HepG2 (cell line): ENCODE results near the gene MRPL14. TPM values are rescaled to one million over a fixed set of nuclear protein-coding genes. Genes with fewer than 3 reads are reported as not detected.

ENCODE experiments used
- FIP1L1 ChIP-seq: fragments of 200-400 bp; formaldehyde crosslinking; IDR thresholded peaks from 2 replicates; pipeline ENCODE4 v1.6.1; 2018; ENCODE audit warnings: low read depth, mild to moderate bottlenecking, low read length, moderate library complexity, borderline replicate concordance; ENCODE audit not compliant: insufficient read depth
- HDAC2 ChIP-seq: sonication (generic); formaldehyde crosslinking; IDR thresholded peaks from 2 replicates; pipeline ENCODE4 v1.4.0; 2020; ENCODE audit warnings: missing genetic modification reagents
- MTF1 ChIP-seq: sonication (generic); formaldehyde crosslinking; IDR thresholded peaks from 2 replicates; pipeline ENCODE4 v1.5.0; 2020; ENCODE audit warnings: missing genetic modification reagents
- NCOA1 ChIP-seq: sonication (generic); formaldehyde crosslinking; IDR thresholded peaks from 2 replicates; pipeline ENCODE4 v1.9.0; 2021; ENCODE audit warnings: missing genetic modification reagents
- NKX3-1 ChIP-seq: sonication (generic); formaldehyde crosslinking; IDR thresholded peaks from 2 replicates; pipeline ENCODE4 v1.5.0; 2020; ENCODE audit warnings: missing genetic modification reagents
- SMAD3 ChIP-seq: sonication (generic); formaldehyde crosslinking; IDR thresholded peaks from 2 replicates; pipeline ENCODE4 v1.4.0; 2020; ENCODE audit warnings: missing genetic modification reagents
- SP4 ChIP-seq: sonication (generic); formaldehyde crosslinking; IDR thresholded peaks from 2 replicates; pipeline ENCODE4 v1.8.1; 2023; ENCODE audit warnings: mild to moderate bottlenecking, missing genetic modification reagents
- TCF7 ChIP-seq: sonication (generic); IDR thresholded peaks from 2 replicates; pipeline ENCODE4 v1.6.1; 2016; ENCODE audit warnings: antibody characterized with exemption, low read depth
- TOPORS ChIP-seq: sonication (generic); formaldehyde crosslinking; IDR thresholded peaks from 2 replicates; pipeline ENCODE4 v1.8.0; 2023; ENCODE audit warnings: mild to moderate bottlenecking, missing genetic modification reagents
- ZFP36 ChIP-seq: fragments of 150-350 bp; IDR thresholded peaks from 2 replicates; pipeline ENCODE4 v1.6.1; 2018; ENCODE audit warnings: borderline replicate concordance, low read length, low read depth; ENCODE audit not compliant: partially characterized antibody
- ZFP41 ChIP-seq: sonication (generic); formaldehyde crosslinking; IDR thresholded peaks from 2 replicates; pipeline ENCODE4 v1.4.0; 2020; ENCODE audit warnings: mild to moderate bottlenecking, missing genetic modification reagents, borderline replicate concordance
- ZNF329 ChIP-seq: sonication (generic); formaldehyde crosslinking; IDR thresholded peaks from 2 replicates; pipeline ENCODE4 v1.9.0; 2021; ENCODE audit warnings: low read depth, mild to moderate bottlenecking, missing genetic modification reagents
- ZNF431 ChIP-seq: sonication (generic); formaldehyde crosslinking; IDR thresholded peaks from 2 replicates; pipeline ENCODE4 v1.9.0; 2022; ENCODE audit warnings: missing genetic modification reagents, low read depth, mild to moderate bottlenecking, borderline replicate concordance
- polyA plus RNA-seq, 8 experiments: library from polyadenylated mRNA; depleted of rRNA in 3 of 8; stranded (reverse) in 7 of 8; unstranded in 1 of 8; fragments of >200 nt; fragmentation: Illumina TruSeq in 4 of 8; extraction: Trizol in 4 of 8; gene quantifications; 2 replicates each; pipeline versions ENCODE4 v1.2.1 to v1.2.3, GENCODE V29; 2011 to 2016; ENCODE audit warnings: low read depth in 4 of 8, missing spikeins in 1 of 8, mixed read lengths in 1 of 8; ENCODE audit not compliant: insufficient read depth in 1 of 8
- total RNA-seq, 5 experiments: library from RNA; depleted of rRNA; stranded (reverse); fragments of >200 nt; fragmentation: Illumina TruSeq; extraction: Trizol; gene quantifications; 2 replicates each; pipeline ENCODE4 v1.2.3, GENCODE V29; 2016; ENCODE audit warnings: low read depth in 1 of 5
- TF ChIP-seq, protein P1 (sequence below): sonication (generic); formaldehyde crosslinking; IDR thresholded peaks from 2 replicates; pipeline ENCODE4 v1.5.0; 2020; ENCODE audit warnings: missing genetic modification reagents
- TF ChIP-seq, protein P2 (sequence below): sonication (generic); formaldehyde crosslinking; IDR thresholded peaks from 2 replicates; pipeline ENCODE4 v1.9.0; 2021; ENCODE audit warnings: missing genetic modification reagents, borderline replicate concordance
- TF ChIP-seq, protein P3 (sequence below): sonication (generic); formaldehyde crosslinking; IDR thresholded peaks from 2 replicates; pipeline ENCODE4 v1.5.1; 2020; ENCODE audit warnings: mild to moderate bottlenecking, missing genetic modification reagents, borderline replicate concordance
- TF ChIP-seq, protein P4 (sequence below): sonication (generic); formaldehyde crosslinking; conservative IDR thresholded peaks from 2 replicates; pipeline ENCODE4 v1.8.0; 2022; ENCODE audit warnings: low read depth, missing genetic modification reagents
- TF ChIP-seq, protein P5 (sequence below): sonication (generic); formaldehyde crosslinking; IDR thresholded peaks from 2 replicates; pipeline ENCODE4 v1.5.0; 2020; ENCODE audit warnings: mild to moderate bottlenecking, missing genetic modification reagents
- TF ChIP-seq, protein P6 (sequence below): sonication (generic); formaldehyde crosslinking; IDR thresholded peaks from 2 replicates; pipeline ENCODE4 v1.5.1; 2020; ENCODE audit warnings: missing genetic modification reagents, mild to moderate bottlenecking, borderline replicate concordance

MRPL14 gene
- total and polyA plus RNA-seq, 2 of the 13 experiments (the other 11 are each of a cell fraction or from before 2014, with no cell fraction given): 157 to 178 TPM

DNA sequence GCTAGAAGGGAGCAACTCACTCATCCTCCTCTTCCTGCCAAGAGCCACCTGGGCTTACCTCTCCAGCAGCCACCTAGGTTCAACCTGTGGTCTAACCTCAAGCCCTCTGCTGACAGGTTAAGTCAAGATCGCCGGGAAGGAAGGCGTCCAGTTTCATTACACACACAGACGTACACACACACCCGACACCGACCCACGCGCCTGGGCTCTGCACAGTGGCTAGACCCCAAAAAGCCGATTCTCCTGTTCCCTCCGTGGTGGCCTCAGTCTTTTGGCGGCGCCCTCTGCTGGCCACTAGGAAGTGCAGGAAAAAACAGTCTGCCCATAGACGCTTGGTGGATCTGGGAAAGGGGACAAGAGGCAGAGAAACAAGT is 52.8 kb downstream of the MRPL14 start (continued):
- TF ChIP-seq, protein P1, sequence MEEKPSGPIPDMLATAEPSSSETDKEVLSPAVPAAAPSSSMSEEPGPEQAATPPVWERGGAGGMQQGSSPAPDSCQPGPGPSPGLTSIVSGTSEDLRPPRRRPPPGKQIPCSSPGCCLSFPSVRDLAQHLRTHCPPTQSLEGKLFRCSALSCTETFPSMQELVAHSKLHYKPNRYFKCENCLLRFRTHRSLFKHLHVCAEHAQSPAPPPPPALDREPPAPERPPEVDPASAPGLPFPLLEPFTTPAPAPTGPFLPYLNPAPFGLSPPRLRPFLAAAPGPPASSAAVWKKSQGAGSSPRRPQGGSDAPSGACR (CRISPR knock-in tag): peak; percentile 43; the same call in 1 of the 2 replicates
- TF ChIP-seq ZFP36: no peak
- no peak; the same call in 1 of the 2 replicates for TF ChIP-seq ZNF431 (CRISPR knock-in tag)
- TF ChIP-seq ZNF329 (CRISPR knock-in tag): no peak
- TF ChIP-seq TCF7: no peak
- peak; percentile 76; the same call in 1 of the 2 replicates for TF ChIP-seq HDAC2 (CRISPR knock-in tag)
- no peak for TF ChIP-seq TOPORS (CRISPR knock-in tag)
- TF ChIP-seq MTF1 (CRISPR knock-in tag): no peak
- TF ChIP-seq SMAD3 (CRISPR knock-in tag): peak; percentile 65; the same call in 1 of the 2 replicates
- TF ChIP-seq, protein P2, sequence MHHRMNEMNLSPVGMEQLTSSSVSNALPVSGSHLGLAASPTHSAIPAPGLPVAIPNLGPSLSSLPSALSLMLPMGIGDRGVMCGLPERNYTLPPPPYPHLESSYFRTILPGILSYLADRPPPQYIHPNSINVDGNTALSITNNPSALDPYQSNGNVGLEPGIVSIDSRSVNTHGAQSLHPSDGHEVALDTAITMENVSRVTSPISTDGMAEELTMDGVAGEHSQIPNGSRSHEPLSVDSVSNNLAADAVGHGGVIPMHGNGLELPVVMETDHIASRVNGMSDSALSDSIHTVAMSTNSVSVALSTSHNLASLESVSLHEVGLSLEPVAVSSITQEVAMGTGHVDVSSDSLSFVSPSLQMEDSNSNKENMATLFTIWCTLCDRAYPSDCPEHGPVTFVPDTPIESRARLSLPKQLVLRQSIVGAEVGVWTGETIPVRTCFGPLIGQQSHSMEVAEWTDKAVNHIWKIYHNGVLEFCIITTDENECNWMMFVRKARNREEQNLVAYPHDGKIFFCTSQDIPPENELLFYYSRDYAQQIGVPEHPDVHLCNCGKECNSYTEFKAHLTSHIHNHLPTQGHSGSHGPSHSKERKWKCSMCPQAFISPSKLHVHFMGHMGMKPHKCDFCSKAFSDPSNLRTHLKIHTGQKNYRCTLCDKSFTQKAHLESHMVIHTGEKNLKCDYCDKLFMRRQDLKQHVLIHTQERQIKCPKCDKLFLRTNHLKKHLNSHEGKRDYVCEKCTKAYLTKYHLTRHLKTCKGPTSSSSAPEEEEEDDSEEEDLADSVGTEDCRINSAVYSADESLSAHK (CRISPR knock-in tag): peak; percentile 84; the same call in 1 of the 2 replicates
- TF ChIP-seq NCOA1 (CRISPR knock-in tag): no peak
- TF ChIP-seq, protein P3, sequence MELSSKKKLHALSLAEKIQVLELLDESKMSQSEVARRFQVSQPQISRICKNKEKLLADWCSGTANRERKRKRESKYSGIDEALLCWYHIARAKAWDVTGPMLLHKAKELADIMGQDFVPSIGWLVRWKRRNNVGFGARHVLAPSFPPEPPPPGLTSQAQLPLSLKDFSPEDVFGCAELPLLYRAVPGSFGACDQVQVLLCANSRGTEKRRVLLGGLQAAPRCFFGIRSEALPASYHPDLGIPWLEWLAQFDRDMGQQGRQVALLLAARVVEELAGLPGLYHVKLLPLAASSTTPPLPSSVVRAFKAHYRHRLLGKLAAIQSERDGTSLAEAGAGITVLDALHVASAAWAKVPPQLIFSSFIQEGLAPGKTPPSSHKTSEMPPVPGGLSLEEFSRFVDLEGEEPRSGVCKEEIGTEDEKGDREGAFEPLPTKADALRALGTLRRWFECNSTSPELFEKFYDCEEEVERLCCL (CRISPR knock-in tag): peak; percentile 75; the same call in 1 of the 2 replicates
- TF ChIP-seq, protein P4, sequence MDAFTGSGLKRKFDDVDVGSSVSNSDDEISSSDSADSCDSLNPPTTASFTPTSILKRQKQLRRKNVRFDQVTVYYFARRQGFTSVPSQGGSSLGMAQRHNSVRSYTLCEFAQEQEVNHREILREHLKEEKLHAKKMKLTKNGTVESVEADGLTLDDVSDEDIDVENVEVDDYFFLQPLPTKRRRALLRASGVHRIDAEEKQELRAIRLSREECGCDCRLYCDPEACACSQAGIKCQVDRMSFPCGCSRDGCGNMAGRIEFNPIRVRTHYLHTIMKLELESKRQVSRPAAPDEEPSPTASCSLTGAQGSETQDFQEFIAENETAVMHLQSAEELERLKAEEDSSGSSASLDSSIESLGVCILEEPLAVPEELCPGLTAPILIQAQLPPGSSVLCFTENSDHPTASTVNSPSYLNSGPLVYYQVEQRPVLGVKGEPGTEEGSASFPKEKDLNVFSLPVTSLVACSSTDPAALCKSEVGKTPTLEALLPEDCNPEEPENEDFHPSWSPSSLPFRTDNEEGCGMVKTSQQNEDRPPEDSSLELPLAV: no peak
- TF ChIP-seq, protein P5, sequence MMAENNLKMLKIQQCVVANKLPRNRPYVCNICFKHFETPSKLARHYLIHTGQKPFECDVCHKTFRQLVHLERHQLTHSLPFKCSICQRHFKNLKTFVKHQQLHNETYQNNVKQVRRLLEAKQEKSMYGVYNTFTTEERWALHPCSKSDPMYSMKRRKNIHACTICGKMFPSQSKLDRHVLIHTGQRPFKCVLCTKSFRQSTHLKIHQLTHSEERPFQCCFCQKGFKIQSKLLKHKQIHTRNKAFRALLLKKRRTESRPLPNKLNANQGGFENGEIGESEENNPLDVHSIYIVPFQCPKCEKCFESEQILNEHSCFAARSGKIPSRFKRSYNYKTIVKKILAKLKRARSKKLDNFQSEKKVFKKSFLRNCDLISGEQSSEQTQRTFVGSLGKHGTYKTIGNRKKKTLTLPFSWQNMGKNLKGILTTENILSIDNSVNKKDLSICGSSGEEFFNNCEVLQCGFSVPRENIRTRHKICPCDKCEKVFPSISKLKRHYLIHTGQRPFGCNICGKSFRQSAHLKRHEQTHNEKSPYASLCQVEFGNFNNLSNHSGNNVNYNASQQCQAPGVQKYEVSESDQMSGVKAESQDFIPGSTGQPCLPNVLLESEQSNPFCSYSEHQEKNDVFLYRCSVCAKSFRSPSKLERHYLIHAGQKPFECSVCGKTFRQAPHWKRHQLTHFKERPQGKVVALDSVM (CRISPR knock-in tag): no peak
- no peak for TF ChIP-seq NKX3-1
- no peak for TF ChIP-seq SP4
- TF ChIP-seq FIP1L1: 0 out of 2 replicates have a peak, but pooled peaks have one; percentile 88
- TF ChIP-seq ZFP41 (CRISPR knock-in tag): no peak
- TF ChIP-seq, protein P6, sequence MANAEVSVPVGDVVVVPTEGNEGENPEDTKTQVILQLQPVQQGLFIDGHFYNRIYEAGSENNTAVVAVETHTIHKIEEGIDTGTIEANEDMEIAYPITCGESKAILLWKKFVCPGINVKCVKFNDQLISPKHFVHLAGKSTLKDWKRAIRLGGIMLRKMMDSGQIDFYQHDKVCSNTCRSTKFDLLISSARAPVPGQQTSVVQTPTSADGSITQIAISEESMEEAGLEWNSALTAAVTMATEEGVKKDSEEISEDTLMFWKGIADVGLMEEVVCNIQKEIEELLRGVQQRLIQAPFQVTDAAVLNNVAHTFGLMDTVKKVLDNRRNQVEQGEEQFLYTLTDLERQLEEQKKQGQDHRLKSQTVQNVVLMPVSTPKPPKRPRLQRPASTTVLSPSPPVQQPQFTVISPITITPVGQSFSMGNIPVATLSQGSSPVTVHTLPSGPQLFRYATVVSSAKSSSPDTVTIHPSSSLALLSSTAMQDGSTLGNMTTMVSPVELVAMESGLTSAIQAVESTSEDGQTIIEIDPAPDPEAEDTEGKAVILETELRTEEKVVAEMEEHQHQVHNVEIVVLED (CRISPR knock-in tag): no peak
